ENCODE results near the gene CC2D2B.
A peak's percentile ranks its signal among the peaks of the same experiment; 100 is the strongest.
"Not testable (repeated sequence)": the region's sequence is repeated elsewhere in the genome, so short reads cannot be mapped to it uniquely, and the experiment has no call there.

Gene CC2D2B

DNA sequence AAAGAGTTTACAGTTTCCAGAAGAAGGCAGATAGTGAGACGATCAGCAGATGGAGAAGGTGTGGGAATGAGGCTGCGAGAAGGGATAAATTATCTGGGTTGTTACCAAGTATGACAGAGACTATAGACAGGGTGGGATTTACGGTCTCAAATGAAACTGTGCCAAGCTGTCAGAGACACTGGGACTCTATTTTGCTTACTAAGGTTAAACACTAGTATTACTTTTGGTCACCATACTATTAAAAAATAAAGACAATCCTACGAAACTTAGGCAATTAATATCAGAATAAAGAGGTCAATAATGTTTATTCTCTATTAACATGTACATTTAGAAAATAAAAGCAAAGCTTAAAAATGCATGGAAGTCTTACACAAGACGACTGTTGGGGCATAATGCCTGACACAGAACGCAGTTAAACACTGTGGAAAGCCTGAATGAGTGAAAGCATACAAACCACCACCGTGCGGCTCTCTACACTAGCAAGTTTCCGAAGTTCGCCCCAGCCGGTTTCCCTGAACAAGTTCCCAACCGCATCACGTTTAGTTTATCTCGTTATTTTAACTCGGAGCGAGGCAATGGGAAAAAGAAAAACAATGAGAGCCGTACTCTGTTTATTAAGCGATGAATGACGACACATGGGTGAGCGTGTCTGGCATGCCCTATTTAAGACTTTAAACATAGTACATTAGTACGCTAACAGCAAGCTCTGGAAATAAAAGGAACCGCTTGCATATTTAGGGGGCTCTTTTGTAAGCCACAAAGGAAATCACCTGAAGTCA is 909 bp upstream of the CC2D2B start:
- DNase-seq: peak; percentile 26

DNA sequence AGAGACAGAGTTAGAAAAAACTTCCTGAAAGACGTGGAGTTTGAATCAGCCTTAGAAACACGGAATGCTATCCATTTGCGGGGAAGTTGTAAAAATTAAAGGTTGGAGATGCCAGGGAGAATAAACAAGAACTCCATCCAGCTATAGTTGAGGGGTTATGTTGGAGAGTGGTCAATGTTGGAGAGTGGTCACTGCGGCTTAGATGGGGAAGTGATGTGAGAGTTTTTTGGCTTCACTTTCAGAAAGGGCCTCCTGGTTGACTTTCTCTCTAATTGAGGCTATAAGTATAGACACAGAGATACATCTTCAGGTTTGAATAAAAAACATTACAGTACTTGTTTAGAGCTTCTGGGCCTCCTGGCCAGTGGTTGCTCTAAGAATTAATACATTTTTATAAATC is 675 bp downstream of the CC2D2B start:
- no peak for DNase-seq

DNA sequence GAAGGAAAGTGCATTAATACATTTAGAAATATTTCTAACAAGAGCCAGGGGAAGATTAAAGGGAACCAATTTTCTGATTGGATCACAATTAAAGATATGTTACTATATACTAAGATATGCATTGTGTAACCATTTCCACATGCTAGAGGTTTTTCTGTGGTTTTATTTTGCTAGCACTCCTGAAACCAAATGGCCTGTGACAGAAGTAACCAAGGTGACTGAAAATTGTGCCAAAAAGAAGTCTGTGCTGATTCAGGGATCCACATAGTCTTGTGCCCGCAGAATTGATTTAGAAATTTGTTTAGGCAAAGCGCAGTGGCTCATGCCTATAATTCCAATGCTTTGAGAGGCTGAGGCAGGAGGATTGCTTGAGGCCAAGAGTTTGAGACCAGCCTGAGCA is 1.8 kb downstream of the CC2D2B start:
- no peak for DNase-seq

DNA sequence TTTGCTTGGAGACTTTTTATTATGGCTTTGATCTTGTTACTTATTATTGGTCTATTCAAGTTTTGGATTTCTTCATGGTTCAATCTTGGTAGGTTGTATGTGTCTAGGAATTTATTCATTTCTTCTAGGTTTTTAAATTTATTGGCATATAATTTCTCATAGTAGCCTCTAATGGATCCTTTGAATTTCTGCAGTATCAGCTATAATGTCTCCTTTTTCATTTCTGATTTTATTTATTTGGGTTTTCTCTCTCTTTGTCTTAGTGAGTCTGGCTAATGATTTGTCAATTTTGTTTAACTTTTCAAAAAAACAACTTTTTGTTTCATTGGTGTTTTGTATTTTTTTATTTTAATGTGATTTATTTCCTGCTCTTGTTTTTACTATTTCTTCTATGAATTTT is 8.3 kb downstream of the CC2D2B start:
- DNase-seq: not testable (repeated sequence)

DNA sequence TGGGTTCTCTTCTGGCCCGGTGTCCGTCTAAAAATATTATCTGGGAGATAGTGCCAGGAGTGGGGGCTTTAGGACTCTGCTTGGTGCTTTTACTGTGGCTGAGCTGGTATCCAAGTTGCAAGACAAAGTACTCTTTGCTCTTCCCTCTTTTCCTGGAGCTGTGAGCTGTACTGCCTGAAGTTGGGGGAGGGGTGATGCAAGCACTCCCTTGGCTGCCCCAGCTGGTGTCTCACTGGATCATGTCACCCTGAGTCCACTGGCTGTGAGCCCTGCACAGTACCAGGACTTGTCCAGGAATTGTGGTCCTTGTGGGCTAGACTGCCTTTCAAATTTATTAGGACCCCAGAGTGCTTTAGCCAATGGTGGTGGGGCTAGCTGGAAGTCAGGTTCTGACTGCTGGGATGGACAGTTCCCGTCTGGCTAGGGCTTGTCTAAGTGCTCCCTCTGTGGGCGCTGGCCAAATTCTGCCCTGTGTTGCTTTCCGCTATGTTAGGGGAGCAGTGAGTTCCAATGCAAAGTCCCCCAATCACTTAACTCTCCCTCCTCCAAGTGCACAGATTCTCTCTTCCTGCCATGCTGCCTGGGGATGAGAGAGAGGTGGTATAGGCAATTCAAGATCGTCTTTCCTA is 13.1 kb downstream of the CC2D2B start:
- no peak for DNase-seq

DNA sequence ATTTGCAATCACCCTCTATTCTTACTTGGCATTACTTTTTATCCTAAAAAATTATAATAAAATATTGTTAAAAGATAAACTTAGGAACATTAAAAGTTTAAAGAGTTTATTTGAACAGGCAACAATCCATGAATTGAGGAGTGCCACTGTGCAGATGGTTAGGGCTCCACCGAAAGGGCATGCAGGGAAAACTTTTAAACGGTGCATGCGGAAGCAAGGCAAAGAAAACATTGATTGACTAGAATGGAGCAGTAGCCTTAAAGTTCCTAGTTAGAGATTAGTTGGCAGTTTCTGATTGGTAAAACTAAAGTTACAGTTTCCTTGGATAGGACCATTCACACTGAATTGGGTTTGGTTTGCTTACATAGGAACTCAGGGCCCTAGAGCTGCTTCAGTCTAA is 17.3 kb downstream of the CC2D2B start:
- DNase-seq: no peak

DNA sequence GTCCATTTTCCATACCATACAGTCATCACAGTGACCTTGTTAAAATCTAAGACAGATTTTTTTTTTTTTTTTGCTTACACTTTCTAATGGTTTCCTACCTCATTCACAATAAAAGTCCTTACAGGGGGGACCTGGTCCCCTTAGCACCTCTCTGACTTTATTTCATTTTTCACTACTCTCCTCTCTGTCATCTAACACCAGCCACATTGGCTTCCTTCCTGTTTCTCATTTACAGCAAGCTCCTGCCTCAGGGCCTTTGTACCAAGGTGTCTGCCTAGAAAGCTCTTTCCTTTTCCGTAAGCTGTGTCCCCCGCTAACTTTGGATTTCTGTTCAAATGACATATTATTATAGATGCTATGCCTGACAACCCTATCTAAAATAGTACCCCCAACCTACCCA is 27.7 kb downstream of the CC2D2B start:
- no peak for DNase-seq

DNA sequence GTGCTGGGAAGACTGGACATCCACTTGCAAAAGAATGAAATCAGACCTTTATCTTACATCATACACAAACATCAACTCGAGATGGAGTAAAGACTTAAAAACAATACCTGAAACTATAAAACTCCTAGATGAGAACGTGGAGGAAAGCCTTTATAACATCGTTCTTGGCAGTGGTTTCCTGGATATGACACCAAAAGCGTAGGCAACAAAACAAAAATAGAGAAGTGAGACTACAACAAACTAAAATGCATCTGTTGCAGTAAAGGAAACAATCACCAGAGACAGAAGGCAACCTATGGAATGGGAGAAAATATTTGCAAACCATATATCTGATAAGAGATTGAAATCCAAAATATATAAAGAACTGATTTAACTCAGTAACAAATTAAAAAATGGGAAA is 33.3 kb downstream of the CC2D2B start:
- no peak for DNase-seq

DNA sequence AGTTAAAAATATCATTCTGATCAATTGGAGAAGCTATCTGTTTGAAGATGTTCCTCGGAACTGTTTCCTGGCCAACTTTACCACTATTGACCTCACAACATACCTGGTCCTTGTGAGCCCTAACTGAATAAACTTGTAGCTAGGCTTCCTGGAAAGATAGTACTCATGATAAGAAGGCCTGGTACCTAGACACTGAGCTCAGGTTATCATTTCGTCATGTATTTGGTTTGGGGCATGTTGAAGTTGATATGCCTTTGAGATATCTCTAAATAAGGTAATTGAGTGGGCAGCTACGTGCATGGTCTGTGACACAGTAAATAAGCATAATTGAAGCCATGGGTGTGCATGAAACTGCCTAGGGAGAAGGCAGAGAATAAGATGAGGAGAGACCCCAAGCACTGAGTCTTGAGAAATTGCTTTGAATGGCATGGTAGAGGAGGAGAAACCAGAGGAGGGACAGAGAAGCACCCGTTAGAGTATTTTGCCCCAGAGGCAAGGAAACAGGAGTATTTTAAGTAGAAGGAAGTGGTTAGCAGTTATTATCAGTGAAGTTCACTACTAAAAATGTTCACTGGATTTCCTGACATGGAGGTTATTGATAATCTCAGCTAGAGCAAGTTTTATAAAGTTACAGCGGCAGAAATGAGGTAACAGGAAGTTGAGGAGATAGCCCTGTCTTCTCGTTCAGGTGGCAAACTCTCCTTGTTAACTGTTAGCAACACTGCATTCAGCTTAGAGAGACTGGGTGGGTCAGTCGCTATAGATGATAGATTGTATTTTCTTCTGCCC is 55.6 kb downstream of the CC2D2B start:
- peak; percentile 4 for DNase-seq

DNA sequence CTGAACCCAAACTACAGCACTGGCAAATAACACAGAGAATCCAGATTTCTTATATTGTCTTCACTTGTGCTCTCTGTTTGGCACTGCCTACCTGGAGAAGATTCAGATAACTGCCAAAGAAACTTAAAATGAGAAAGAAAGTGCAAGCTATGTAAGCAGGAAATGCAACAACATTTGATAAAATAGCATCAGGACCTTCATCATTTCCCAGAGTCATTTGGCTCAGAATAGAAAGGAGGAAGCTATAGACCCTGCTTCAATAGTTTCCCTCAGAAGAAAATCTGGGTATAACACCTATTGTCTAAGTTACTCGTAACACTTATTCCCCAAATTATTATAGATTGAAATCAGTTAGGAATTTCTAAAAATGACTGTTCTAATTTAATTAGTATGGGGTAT is 56.2 kb downstream of the CC2D2B start:
- DNase-seq: no peak

DNA sequence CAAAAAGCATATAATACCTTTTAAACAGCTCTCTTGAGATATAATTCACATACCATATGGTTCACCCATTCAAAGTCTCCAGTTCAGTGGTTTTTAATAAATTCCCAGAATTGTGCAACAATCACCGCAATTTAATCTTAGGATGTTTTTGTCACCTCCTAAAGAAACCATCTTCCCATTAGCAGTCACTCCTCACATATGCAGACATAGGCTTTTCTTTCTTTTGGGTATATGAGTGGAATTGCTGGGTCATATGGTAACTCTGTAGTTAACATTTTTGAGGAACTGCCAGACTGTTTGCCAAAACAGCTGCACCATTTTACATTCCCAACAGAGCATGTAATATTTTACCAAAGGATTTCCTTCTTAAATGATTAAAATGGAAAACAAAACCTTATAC is 57.0 kb downstream of the CC2D2B start:
- no peak for DNase-seq

DNA sequence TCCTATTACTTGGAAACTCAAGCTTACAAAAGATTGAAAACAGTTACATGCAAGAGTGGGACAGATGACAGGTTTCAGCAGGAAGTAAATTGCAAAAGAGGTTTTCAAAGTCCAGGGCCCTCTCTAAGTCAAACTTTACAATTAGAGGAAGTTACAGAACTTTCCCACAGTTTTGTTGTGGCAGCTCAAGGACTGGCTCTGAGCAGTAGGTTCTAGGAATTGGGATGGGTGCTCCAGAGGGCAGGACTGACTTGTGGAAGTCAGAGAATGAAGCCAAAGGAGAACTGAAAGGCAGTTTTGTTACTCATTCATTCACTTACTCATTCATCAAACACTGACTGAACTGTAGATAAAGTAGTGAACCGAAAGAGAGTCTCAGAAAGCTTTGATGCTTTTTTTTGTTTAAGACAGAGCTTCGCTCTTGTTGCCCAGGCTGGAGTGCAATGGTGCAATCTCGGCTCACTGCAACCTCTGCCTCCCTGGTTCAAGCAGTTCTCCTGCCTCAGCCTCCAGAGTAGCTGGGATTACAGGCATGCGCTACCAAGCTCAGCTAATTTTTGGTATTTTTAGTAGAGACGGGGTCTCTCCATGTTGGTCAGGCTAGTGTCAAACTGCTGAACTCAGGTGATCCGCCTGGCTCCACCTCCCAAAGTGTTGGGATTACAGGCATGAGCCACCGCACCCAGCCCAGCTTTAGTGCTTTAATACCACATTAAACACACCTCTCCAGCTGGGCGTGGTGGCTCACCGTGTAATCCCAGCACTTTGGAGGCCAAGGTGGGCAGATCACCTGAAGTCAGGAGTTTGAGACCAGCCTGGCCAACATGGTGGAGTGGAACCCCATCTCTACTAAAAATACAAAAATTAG is 68.8 kb downstream of the CC2D2B start:
- no peak for DNase-seq

DNA sequence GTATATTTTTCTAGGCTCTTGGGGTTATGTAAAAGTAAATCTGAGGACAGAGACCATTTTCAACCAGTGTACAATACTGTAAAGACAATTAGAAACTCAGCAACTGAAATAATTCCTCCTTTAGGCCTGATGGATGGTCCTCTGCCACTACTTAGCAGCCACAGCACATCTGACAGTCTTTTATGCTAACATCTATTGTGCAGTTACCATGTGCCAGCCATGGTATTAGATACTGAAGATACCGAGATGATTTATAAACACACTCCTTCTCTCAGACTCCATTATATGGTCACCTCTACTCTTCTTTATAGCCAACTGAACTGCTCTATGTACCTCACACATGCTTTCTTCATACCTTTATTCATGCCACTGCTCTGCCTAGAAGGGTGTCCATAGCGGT is 74.4 kb downstream of the CC2D2B start:
- no peak for DNase-seq

DNA sequence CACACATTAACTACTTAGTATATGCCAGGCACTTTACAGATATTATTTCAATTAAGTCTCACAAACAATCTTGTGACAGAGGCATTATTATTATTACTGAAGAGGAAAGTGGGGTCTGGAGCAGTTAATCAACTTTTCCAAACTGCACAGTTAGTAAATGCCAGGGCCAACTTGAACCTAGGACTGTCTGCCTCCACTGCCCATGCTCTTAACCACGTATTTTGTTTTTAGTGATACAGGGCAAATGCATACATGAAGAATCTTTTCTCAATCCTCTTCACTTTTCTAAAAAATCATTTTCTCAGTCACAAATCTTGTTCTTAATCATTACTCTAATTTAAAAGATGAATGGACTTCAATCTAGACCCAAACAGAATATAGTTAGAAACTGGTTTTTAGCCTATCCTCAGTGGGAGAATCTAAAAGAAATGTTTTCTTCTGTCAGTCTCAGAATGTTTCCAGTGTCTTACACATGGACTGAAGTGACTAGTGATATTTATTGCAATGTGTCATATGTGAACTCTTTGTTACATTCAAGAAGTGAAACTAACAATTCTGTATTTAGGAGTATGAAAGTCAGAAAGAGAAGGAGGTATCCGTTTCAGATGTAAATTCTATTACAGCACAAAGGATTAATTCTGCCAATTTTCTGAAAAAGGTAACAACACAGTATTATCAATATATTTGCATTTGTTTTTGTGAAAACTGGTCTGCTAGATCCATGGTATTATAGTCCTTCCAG is 80.1 kb downstream of the CC2D2B start:
- DNase-seq: no peak

DNA sequence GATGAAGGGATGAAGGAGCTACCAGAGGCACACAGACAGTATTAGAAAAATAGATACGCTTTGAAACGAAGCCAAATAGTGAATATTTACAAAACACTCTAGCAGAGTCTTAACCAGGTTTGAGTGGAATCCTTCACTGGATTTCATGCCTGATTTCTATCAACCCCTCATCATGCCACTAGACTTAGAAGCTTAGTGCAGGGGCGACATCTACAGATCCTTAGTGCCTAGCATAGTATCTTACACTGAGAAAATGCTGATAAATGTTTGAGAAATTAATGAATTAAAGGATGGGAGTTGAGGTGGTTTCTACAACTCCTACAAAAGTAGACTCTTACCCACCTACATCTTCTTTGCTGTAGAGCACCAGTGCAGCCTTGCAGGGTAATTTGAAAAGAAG is 80.9 kb downstream of the CC2D2B start:
- no peak for DNase-seq

DNA sequence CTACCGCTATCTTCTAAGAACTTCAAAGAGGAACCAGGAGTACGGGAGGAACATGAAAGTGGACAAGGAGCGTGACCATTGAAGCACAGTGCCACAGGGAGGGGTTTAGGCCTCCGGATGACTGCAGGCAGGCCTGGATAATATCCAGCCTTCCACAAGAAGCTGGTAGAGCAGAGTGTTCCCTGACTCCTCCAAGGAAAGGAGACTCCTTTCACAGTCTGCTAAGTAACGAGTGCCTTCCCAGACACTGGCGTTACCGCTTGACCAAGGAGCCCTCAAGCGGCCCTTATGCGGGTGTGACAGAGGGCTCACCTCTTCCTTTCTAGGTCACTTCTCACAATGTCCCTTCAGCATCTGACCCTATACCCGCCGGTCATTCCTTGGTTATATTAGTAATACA is 86.6 kb downstream of the CC2D2B start:
- DNase-seq: not testable (repeated sequence)

DNA sequence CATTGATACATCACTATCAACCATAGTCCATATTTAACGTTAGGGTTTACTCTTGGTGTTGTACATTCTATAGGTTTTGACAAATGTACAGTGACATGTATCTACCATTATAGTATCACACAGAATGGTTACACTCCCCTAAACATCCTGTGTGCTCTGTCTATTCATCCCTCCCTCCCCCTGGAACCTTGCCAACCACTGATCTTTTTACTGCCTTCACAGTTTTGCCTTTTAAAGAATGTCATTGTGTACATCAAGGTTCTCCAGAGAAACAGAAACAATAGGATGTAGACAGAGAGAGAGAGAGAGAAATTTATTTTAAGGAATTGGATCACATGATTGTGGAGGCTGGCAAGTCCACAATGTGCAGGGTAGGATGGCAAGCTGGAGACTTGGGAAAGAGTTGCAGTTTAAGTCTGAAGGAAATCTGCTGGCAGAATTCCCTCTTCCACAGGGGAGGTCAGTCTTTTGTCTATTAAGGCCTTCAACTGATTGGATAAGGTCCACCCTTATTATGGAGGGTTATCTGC is 90.5 kb downstream of the CC2D2B start:
- DNase-seq: no peak

DNA sequence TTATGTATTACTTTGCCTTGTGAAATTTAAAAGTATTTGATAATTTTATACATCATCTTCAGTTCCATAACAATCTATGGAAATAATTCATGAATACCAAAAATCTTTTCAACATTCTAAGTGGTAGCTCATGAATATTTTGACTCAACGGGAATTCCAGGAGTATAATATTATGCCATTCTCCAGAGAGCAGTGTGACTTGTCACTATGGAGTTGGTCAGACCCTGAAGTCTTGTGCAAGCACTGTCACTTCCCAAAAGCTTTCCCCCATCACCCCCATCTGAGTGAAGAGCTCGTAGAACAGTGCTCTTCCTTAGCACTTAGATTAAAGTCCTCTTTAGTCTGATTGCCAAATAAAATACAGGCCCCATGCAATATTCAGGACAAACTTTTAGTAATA is 106.2 kb downstream of the CC2D2B start:
- no peak for DNase-seq

DNA sequence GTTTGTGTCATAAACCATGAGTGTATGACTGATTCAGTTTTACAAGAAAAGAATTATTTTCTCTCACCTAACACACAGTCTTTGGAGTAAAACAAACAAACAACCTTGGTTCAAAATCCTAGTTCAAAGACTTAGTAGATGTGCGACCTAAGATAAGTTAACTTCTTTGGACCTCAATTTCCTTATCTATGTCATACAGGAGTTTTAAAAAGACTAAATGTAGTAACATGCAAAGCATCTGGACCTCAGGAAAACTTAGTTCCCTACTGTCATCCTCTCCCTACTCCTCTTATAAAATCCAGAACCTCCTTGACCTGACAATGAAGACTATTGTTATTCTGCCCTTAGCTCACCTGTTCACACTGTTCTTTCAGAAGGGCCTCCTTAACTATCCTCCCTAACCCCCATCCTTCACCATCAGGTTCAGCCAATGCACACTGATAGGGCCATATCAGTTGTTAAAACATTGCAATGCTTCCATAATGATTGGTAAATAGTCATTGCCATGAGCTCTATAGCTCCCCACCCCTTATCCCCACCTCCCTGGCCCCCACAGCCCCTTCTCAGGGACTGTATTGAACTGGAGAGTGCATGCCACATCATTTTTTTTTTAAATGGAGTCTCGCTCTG is 106.8 kb downstream of the CC2D2B start:
- no peak for DNase-seq

DNA sequence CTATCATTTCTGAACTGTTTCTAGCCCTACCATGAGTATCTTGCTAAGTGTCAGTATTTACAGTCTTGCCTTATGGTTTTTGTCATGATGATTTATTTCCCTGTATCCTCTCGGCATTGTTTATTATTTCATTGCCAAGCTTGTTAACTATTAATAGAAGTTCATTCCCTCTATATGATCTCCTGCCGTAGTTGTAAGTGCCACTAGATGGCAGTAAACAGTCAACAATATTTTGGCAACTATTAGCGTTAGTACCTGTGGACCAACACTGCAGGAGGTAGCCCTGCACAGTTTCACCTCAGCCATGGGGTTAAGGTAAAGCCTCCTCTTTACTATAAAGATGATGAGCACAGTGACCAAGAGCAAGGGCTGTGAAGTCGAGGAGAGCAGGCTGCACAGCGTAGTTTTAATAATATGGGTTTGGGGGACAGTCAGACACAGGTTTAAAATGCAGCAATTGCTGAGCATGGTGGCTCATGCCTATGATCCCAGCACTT is 109.5 kb downstream of the CC2D2B start:
- DNase-seq: peak; percentile 57

DNA sequence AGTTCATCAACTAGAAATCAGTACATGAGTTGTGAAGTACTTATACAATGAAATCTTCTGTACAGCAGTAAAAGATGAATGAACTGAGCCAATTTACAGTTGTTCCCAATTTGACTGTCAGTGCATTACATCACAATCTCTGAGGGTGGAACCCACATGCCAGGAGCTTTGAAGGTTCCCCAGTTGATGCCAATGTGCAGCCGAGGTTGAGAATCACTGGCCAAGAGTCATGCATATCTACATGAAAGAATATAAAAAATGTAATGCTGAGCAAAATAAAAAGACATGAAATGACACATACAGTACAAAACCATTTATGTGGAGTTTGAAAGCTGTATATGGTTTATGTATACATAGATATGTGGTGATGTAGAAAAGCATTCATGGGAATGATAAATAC is 113.6 kb downstream of the CC2D2B start:
- no peak for DNase-seq

Measured in CD4-positive, alpha-beta T cell treated with Interleukin-12 subunit alpha and Interleukin-12 subunit beta, for 1 hour (primary cell).